HepG2 (cell line): ENCODE measurements around the gene HINT2. TPM values are rescaled to one million over a fixed set of nuclear protein-coding genes. Genes with fewer than 3 reads are reported as not detected.
A peak's percentile ranks its signal among the peaks of the same experiment; 100 is the strongest.

ENCODE experiments used
- ATAD3A ChIP-seq: sonication (generic); formaldehyde crosslinking; IDR thresholded peaks from 2 replicates; pipeline ENCODE4 v1.4.0; 2020; ENCODE audit warnings: missing genetic modification reagents
- CEBPG ChIP-seq: IDR thresholded peaks from 2 replicates; pipeline ENCODE4 v1.6.1; 2016
- CREBL2 ChIP-seq: sonication (generic); formaldehyde crosslinking; IDR thresholded peaks from 2 replicates; pipeline ENCODE4 v1.8.1; 2023; ENCODE audit warnings: missing genetic modification reagents, mild to moderate bottlenecking, borderline replicate concordance
- EZH2 ChIP-seq: conservative IDR thresholded peaks from 2 replicates; pipeline ENCODE4 v1.6.1; 2012; ENCODE audit warnings: mild to moderate bottlenecking, low read depth, low read length, moderate library complexity
- FOXJ3 ChIP-seq: sonication (generic); formaldehyde crosslinking; IDR thresholded peaks from 2 replicates; pipeline ENCODE4 v1.4.0; 2020; ENCODE audit warnings: missing genetic modification reagents, mild to moderate bottlenecking, borderline replicate concordance
- GLI4 ChIP-seq: sonication (generic); formaldehyde crosslinking; IDR thresholded peaks from 2 replicates; pipeline ENCODE4 v1.5.1; 2020; ENCODE audit warnings: missing genetic modification reagents, mild to moderate bottlenecking, moderate library complexity, borderline replicate concordance
- HES4 ChIP-seq: sonication (generic); formaldehyde crosslinking; IDR thresholded peaks from 2 replicates; pipeline ENCODE4 v1.9.0; 2021; ENCODE audit warnings: mild to moderate bottlenecking, missing genetic modification reagents, borderline replicate concordance
- HNF4A ChIP-seq: sonication (generic); formaldehyde crosslinking; IDR thresholded peaks from 2 replicates; pipeline ENCODE4 v1.4.0; 2020; ENCODE audit warnings: missing genetic modification reagents
- MAFK ChIP-seq, 2 experiments: IDR thresholded peaks in 1 of 2; conservative IDR thresholded peaks in 1 of 2; 2 replicates each; pipeline ENCODE4 v1.6.1; 2011; ENCODE audit warnings: improper control_type of control experiment in 2 of 2, low read length in 2 of 2
- NFAT5 ChIP-seq: sonication (generic); formaldehyde crosslinking; IDR thresholded peaks from 2 replicates; pipeline ENCODE4 v1.4.0; 2020; ENCODE audit warnings: missing genetic modification reagents
- PATZ1 ChIP-seq: sonication (generic); formaldehyde crosslinking; IDR thresholded peaks from 2 replicates; pipeline ENCODE4 v1.4.0; 2020; ENCODE audit warnings: missing genetic modification reagents
- PHF20 ChIP-seq: sonication (generic); formaldehyde crosslinking; IDR thresholded peaks from 2 replicates; pipeline ENCODE4 v1.5.0; 2020; ENCODE audit warnings: mild to moderate bottlenecking, missing genetic modification reagents
- PLRG1 ChIP-seq: fragments of 450-650 bp; conservative IDR thresholded peaks from 2 replicates; pipeline ENCODE4 v1.6.1; 2016
- RXRB ChIP-seq: IDR thresholded peaks from 2 replicates; pipeline ENCODE4 v1.6.1; 2016; ENCODE audit warnings: borderline replicate concordance, missing genetic modification reagents, missing compliant biosample characterization
- SCMH1 ChIP-seq: sonication (generic); formaldehyde crosslinking; IDR thresholded peaks from 2 replicates; pipeline ENCODE4 v1.9.0; 2021; ENCODE audit warnings: missing genetic modification reagents, mild to moderate bottlenecking, borderline replicate concordance
- SRSF1 ChIP-seq: fragments of 200-400 bp; formaldehyde crosslinking; optimal IDR thresholded peaks from 2 replicates; pipeline ENCODE3; 2017; ENCODE audit warnings: mild to moderate bottlenecking, low read depth, low read length, moderate library complexity
- TCF12 ChIP-seq, 2 experiments: fragments of 450-650 bp in 1 of 2; sonication (generic) in 1 of 2; formaldehyde crosslinking in 1 of 2; IDR thresholded peaks; 2 replicates each; pipeline versions ENCODE4 v1.6.1 to v1.8.0; 2017 to 2022; ENCODE audit warnings: antibody characterized with exemption in 1 of 2, mild to moderate bottlenecking in 1 of 2, missing genetic modification reagents in 1 of 2, moderate library complexity in 1 of 2
- TCF7 ChIP-seq: sonication (generic); IDR thresholded peaks from 2 replicates; pipeline ENCODE4 v1.6.1; 2016; ENCODE audit warnings: antibody characterized with exemption, low read depth
- ZBTB37 ChIP-seq: sonication (generic); formaldehyde crosslinking; IDR thresholded peaks from 2 replicates; pipeline ENCODE4 v1.4.0; 2020; ENCODE audit warnings: mild to moderate bottlenecking, missing genetic modification reagents
- ZMAT3 ChIP-seq: sonication (generic); formaldehyde crosslinking; conservative IDR thresholded peaks from 2 replicates; pipeline ENCODE4 v1.7.0; 2021; ENCODE audit warnings: missing genetic modification reagents
- ZNF460 ChIP-seq: sonication (generic); formaldehyde crosslinking; IDR thresholded peaks from 2 replicates; pipeline ENCODE4 v1.5.1; 2020; ENCODE audit warnings: missing genetic modification reagents, mild to moderate bottlenecking, borderline replicate concordance
- ZNF772 ChIP-seq: sonication (generic); formaldehyde crosslinking; IDR thresholded peaks from 2 replicates; pipeline ENCODE4 v1.5.0; 2020; ENCODE audit warnings: mild to moderate bottlenecking, missing genetic modification reagents
- polyA plus RNA-seq, 8 experiments: library from polyadenylated mRNA; depleted of rRNA in 3 of 8; stranded (reverse) in 7 of 8; unstranded in 1 of 8; fragments of >200 nt; fragmentation: Illumina TruSeq in 4 of 8; extraction: Trizol in 4 of 8; gene quantifications; 2 replicates each; pipeline versions ENCODE4 v1.2.1 to v1.2.3, GENCODE V29; 2011 to 2016; ENCODE audit warnings: low read depth in 4 of 8, missing spikeins in 1 of 8, mixed read lengths in 1 of 8; ENCODE audit not compliant: insufficient read depth in 1 of 8
- total RNA-seq, 5 experiments: library from RNA; depleted of rRNA; stranded (reverse); fragments of >200 nt; fragmentation: Illumina TruSeq; extraction: Trizol; gene quantifications; 2 replicates each; pipeline ENCODE4 v1.2.3, GENCODE V29; 2016; ENCODE audit warnings: low read depth in 1 of 5

HINT2 gene
- total and polyA plus RNA-seq, 2 of the 13 experiments (the other 11 are each of a cell fraction or from before 2014, with no cell fraction given), result 37.9 to 56.2 TPM

- TF ChIP-seq HNF4A (CRISPR knock-in tag) (no peak), HES4 (CRISPR knock-in tag) (no peak), CEBPG (CRISPR knock-in tag) (peak; percentile 31; the same call in 1 of the 2 replicates), NFAT5 (CRISPR knock-in tag) (no peak), FOXJ3 (CRISPR knock-in tag) (no peak), TCF12 (IDR thresholded peaks at IDR 0.05) (no peak), TCF12 (CRISPR knock-in tag; IDR thresholded peaks at IDR 0.05) (no peak), PLRG1 (no peak), ZBTB37 (CRISPR knock-in tag) (no peak), SRSF1 (no peak), SCMH1 (CRISPR knock-in tag) (no peak), ZNF460 (CRISPR knock-in tag) (no peak; the same call in 1 of the 2 replicates), ATAD3A (CRISPR knock-in tag) (no peak), ZMAT3 (no peak), PATZ1 (CRISPR knock-in tag) (peak; percentile 46; the same call in 1 of the 2 replicates), ZNF772 (CRISPR knock-in tag) (0 out of 2 replicates have a peak, but pooled peaks have one; percentile 63), PHF20 (peak; percentile 91), EZH2 (no peak), MAFK (conservative IDR thresholded peaks at IDR 0.05 in 1 of 2, IDR thresholded peaks at IDR 0.05 in 1 of 2; ENCODE audit: low read length in 2 of 2) (no peak), RXRB (CRISPR knock-in tag) (peak; percentile 69), CREBL2 (CRISPR knock-in tag) (no peak), GLI4 (CRISPR knock-in tag) (no peak), TCF7 (no peak)
Measured at GRCh38 chr9:35812025-35812602, 2.7 kb downstream of the HINT2 start, which contains the start of gene SPAG8 (continued).
